Memory B cell (primary cell): Measurements from ENCODE around the gene HOXA7.
A peak's percentile ranks its signal among the peaks of the same experiment; 100 is the strongest.

Experiments
- ATAC-seq: fragments of 150-1000 bp; cut with Tn5 transposase; 2 replicates; pipeline ENCODE4 v1.10.0; 2021; ENCODE audit warnings: low read depth, mild to moderate bottlenecking, moderate library complexity
- DNase-seq, 2 donors: peaks; one replicate each; pipeline ENCODE4 v3.0.0; 2022; ENCODE audit warnings: low spot score in 2 of 2
- H3K27ac Mint-ChIP-seq: one replicate; pipeline ENCODE4 v1.8.0; 2022; ENCODE audit warnings: mild to moderate bottlenecking, moderate library complexity, mixed read lengths
- H3K27me3 Mint-ChIP-seq: one replicate; pipeline ENCODE4 v1.8.0; 2022; ENCODE audit warnings: mixed read lengths
- H3K36me3 Mint-ChIP-seq: one replicate; pipeline ENCODE4 v1.8.0; 2022; ENCODE audit warnings: mild to moderate bottlenecking, mixed read lengths
- H3K4me1 Mint-ChIP-seq: one replicate; pipeline ENCODE4 v1.8.0; 2022; ENCODE audit warnings: mixed read lengths
- H3K4me3 Mint-ChIP-seq: one replicate; pipeline ENCODE4 v1.8.0; 2022; ENCODE audit warnings: mild to moderate bottlenecking, moderate library complexity, mixed read lengths
- H3K9me3 Mint-ChIP-seq: one replicate; pipeline ENCODE4 v1.8.0; 2022; ENCODE audit warnings: mixed read lengths

The HOXA7 gene

GRCh38 chr7:27164367-27165088, 8.1 kb upstream of the HOXA7 start:
- ATAC-seq (no peak), DNase-seq (peak in 1 of 2 donors; percentile 20)
- peak overlapping the region; percentile 4 for H3K27ac Mint-ChIP-seq
- no peak overlapping the region for H3K4me3 Mint-ChIP-seq
- H3K9me3 Mint-ChIP-seq: peaks cover 2% of the 10 kb centered on the region
- H3K4me1 Mint-ChIP-seq: peaks cover 14% of the 10 kb centered on the region
- H3K36me3 Mint-ChIP-seq: no peaks in the 10 kb centered on the region
- H3K27me3 Mint-ChIP-seq: peaks cover 21% of the 10 kb centered on the region

DNA sequence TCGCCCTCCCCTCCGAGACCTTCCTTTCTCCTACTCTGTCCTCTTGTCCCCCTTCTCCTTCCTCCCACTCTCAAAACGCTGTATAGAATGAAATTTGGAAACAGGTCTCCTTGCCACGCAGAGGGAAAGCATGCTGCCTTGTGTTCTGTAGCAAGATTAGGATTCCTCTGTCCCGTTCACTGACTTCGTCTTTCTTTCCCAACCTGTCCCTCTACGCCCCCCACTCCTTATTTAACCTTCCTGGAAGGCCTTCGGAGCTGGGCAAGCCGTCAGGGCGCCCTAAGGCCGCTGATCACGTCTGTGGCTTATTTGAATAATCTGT, 7.5 kb upstream of the HOXA7 start:
- H3K27me3 Mint-ChIP-seq: peaks cover 24% of the 10 kb centered on the region
- peak overlapping the region; percentile 4 for H3K27ac Mint-ChIP-seq
- H3K36me3 Mint-ChIP-seq: no peaks in the 10 kb centered on the region
- no peak overlapping the region for H3K4me3 Mint-ChIP-seq
- ATAC-seq (no peak), DNase-seq (peak in 1 of 2 donors; percentile 32)
- peaks cover 15% of the 10 kb centered on the region for H3K4me1 Mint-ChIP-seq
- H3K9me3 Mint-ChIP-seq: peaks cover 2% of the 10 kb centered on the region

DNA sequence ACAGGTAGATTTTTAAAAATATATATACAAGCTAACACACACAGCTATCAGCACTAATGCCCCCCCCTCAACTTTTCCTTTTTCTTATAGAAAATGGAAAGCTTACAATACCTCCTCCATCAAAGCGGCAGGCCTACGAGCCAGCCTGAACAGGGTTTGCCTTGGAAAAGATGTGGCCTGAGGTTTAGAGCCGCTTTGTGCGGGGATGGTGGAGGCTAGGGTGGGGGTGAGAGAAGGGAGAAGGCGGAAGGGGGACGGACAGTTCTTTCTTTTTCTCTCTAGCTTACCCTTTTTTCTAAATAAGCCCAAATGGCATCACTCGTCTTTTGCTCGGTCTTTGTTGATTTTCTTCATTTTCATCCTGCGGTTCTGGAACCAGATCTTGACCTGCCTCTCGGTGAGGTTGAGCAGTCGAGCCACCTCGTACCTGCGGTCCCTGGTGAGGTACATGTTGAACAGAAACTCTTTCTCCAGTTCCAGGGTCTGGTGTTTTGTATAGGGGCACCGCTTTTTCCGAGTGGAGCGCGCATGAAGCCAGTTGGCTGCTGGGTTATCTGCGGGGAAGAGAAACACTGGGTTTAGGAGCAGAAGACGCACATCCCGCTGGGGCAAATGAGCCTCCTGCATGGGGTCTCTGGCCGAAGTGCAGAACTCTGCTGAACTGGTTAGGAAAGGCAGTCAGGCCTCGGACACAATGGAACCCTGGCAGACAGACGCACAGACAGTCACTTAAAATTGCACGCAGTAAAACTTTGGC, 7.0 kb upstream of the HOXA7 start:
- Mint-ChIP-seq H3K4me1 (peaks cover 11% of the 10 kb centered on the region), H3K27me3 (peaks cover 24% of the 10 kb centered on the region), H3K4me3 (no peak overlapping the region), H3K36me3 (no peaks in the 10 kb centered on the region), H3K27ac (peak overlapping the region; percentile 4), H3K9me3 (peaks cover 2% of the 10 kb centered on the region)
- DNase-seq (peak in 1 of 2 donors; percentile 26), ATAC-seq (no peak)

- DNase-seq: no peak
- Mint-ChIP-seq H3K9me3 (peaks cover 2% of the 10 kb centered on the region), H3K27ac (no peak overlapping the region), H3K4me1 (peaks cover 16% of the 10 kb centered on the region), H3K27me3 (peaks cover 28% of the 10 kb centered on the region), H3K36me3 (peaks cover 2% of the 10 kb centered on the region), H3K4me3 (no peak overlapping the region)
- no peak for ATAC-seq
Measured at GRCh38 chr7:27162561-27163287, 6.2 kb upstream of the HOXA7 start.

- Mint-ChIP-seq H3K36me3 (peaks cover 2% of the 10 kb centered on the region), H3K9me3 (peaks cover under 1% of the 10 kb centered on the region), H3K27me3 (peaks cover 28% of the 10 kb centered on the region), H3K4me1 (peaks cover 17% of the 10 kb centered on the region), H3K27ac (no peak overlapping the region), H3K4me3 (no peak overlapping the region)
- ATAC-seq (no peak), DNase-seq (peak in 1 of 2 donors; percentile 12)
Measured at GRCh38 chr7:27161721-27162560, 5.5 kb upstream of the HOXA7 start.

DNA sequence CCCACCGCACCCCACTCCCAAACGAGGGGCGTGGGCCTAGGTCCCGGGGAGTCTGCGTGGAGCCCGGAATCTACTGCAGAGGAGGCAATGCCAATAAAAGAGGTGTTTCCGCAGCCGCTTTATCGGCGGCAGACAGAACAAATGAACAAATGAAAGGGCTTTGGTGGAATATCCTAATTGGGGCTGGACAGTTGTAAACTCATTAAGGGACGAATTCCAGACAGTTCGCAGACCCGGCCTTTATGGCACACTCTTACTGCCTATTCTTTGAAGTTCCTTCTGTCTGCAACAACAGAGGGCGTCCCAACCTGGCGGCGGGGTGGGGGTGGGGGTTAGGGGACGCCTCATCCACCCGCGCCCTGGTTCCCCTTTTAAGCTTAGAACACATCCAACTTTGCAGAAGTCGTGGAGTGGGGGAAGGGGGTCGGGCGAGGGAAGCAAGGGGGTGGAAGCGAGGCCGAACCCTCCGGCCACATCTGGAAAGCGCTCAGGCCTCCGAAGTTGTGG, 4.8 kb upstream of the HOXA7 start:
- Mint-ChIP-seq H3K27me3 (peaks cover 29% of the 10 kb centered on the region), H3K27ac (no peak overlapping the region), H3K36me3 (peaks cover 2% of the 10 kb centered on the region), H3K4me3 (peak overlapping the region; percentile 78), H3K9me3 (no peaks in the 10 kb centered on the region), H3K4me1 (peaks cover 17% of the 10 kb centered on the region)
- DNase-seq (no peak), ATAC-seq (peak; percentile 41)

DNA sequence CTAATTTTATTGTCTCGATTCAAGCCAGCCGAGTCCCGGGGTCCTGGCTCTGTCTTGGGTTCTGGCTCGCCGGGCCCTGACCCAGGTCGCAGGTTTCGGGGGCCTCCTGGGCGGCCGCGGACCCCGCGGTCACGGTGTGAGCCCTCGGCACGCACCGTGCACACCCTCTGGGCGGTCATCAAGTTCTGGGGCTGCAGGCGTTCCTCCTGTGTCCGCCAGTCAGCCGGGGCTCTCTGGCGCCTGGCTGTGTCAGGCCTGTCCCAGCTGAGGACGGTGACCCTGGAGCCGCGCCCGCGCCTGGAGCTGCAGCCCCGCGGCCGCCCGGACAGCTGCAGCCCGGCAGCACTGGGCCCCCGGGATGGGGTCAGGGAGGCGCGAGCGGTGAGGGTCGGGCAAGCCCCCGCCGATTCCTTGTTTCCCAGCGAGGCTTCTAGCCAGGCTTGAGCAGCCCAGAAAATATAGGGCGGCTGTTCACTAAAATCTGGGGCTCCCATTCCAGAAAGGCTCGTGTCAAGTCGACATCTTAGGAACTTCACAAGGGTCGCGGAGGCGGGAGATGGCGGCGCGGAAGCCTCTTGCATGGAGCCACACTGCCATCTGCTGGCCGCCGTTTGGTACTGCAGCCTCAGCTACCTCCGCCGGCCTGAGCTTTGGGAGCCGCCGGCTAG, 4.2 kb upstream of the HOXA7 start:
- Mint-ChIP-seq H3K4me1 (peaks cover 17% of the 10 kb centered on the region), H3K36me3 (peaks cover 2% of the 10 kb centered on the region), H3K27me3 (peaks cover 29% of the 10 kb centered on the region), H3K9me3 (no peaks in the 10 kb centered on the region), H3K4me3 (peak overlapping the region; percentile 78), H3K27ac (peak overlapping the region; percentile 33)
- peak; percentile 77 for ATAC-seq
- peak; percentile 87 to 92 for DNase-seq

- peaks cover 20% of the 10 kb centered on the region for H3K4me1 Mint-ChIP-seq
- peak overlapping the region; percentile 33 for H3K27ac Mint-ChIP-seq
- peaks cover 1% of the 10 kb centered on the region for H3K9me3 Mint-ChIP-seq
- peak overlapping the region; percentile 59 for H3K4me3 Mint-ChIP-seq
- ATAC-seq: peak; percentile 23
- H3K27me3 Mint-ChIP-seq: peaks cover 31% of the 10 kb centered on the region
- peak in 1 of 2 donors; percentile 51 for DNase-seq
- H3K36me3 Mint-ChIP-seq: peaks cover 2% of the 10 kb centered on the region
Measured at GRCh38 chr7:27160145-27160545, 3.7 kb upstream of the HOXA7 start.

- Mint-ChIP-seq H3K27ac (peak overlapping the region; percentile 33), H3K4me3 (peak overlapping the region; percentile 61), H3K27me3 (peaks cover 35% of the 10 kb centered on the region), H3K9me3 (peaks cover 1% of the 10 kb centered on the region), H3K4me1 (peaks cover 22% of the 10 kb centered on the region), H3K36me3 (peaks cover 2% of the 10 kb centered on the region)
- DNase-seq (no peak), ATAC-seq (no peak)
Measured at GRCh38 chr7:27159266-27160144, 3.0 kb upstream of the HOXA7 start.

DNA sequence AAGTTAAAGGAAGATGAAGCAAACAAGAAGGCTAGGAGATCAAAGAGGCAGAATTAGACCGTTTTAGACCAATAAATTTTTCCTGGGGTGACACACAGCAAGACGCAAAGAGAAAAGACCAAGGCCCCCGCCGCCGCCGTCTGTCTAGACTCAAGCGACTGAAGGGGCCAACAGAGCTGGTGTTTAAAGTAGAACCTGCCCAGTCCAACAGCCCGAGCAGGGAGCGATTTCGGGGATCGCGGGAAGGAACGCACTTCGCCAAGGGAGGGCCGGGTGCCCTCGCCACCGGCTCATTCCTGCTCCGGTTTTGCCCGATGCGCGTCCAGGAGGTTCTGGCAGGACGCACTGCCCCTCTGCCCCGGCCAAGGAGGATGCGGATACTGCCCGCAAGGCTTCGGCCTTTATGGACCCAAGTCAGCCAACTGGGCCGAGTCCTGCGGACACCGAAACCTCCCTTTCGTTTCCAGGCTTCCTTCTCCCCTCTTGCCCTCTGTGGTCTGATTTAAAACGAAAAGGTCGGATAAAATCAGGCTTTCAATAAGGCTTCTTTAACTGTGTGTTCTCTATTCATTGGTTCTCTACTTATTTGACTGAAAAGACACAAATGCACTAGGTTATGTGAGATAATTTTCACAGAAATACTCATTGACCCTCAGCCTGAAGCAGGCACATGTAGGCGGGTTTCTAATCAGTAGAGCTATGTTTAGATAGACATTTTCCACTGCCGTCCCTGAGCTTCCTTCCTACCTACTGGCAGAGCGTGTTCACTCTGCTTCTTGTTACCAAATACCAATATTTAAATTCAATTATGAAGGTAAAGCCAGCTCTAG, 2.2 kb upstream of the HOXA7 start:
- Mint-ChIP-seq H3K36me3 (peaks cover 2% of the 10 kb centered on the region), H3K4me1 (peaks cover 20% of the 10 kb centered on the region), H3K9me3 (peaks cover 1% of the 10 kb centered on the region), H3K27me3 (peaks cover 38% of the 10 kb centered on the region), H3K4me3 (no peak overlapping the region), H3K27ac (peak overlapping the region; percentile 78)
- ATAC-seq (no peak), DNase-seq (no peak)

DNA sequence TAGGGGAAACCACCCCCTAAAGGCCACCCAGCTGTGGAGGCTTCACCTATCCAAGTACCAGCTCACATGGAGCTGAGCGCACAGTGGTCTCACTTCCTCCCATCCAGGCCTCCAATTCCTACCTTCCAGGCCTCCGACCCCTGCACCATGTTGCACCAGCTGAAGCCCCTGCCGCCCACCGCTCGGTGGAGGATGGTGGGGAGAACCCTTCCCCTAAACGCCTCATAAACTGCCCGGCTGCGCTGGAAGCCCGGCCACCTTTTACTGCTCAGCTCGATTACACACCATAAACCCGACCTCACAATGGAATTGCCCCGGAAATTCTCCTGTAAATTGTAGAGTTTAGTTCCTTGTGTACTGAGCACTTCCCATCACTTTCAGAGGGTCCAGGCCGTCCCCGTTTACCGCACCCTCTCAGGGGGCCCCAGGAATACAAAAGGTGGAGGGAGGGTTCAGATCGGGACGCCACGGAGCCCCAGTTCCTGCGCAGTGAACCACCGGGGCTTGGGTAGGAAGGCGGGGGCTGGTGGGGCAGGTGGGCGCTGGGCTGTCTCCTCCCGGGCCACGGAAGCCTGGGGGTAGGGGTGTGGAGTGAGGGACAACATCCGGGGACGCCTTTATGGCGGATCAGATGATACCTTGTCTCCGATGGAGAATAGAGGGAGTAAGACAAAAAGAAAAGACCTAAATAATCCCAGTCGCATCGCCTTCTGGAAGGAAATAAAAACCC, 1.4 kb upstream of the HOXA7 start:
- DNase-seq: no peak
- peaks cover 40% of the 10 kb centered on the region for H3K27me3 Mint-ChIP-seq
- H3K9me3 Mint-ChIP-seq: peaks cover 1% of the 10 kb centered on the region
- H3K4me1 Mint-ChIP-seq: peaks cover 20% of the 10 kb centered on the region
- no peak overlapping the region for H3K4me3 Mint-ChIP-seq
- peak overlapping the region; percentile 78 for H3K27ac Mint-ChIP-seq
- H3K36me3 Mint-ChIP-seq: peaks cover 2% of the 10 kb centered on the region
- ATAC-seq: no peak
